Breast epithelium (tissue), 3 donors: ENCODE measurements around the gene PDCD4.

Experiments used
- CTCF ChIP-seq, 3 donors: fragments of 450-650 bp; IDR thresholded peaks; one replicate each; pipeline ENCODE4 v1.5.1; 2016 to 2017; ENCODE audit warnings: antibody characterized with exemption in 3 of 3, mild to moderate bottlenecking in 3 of 3, moderate library complexity in 3 of 3
- POLR2A ChIP-seq: fragments of 450-650 bp; IDR thresholded peaks from one replicate; pipeline ENCODE4 v1.6.1; 2016; ENCODE audit warnings: antibody characterized with exemption, mild to moderate bottlenecking, moderate library complexity
- POLR2AphosphoS5 ChIP-seq, 3 donors: sonication (generic); formaldehyde crosslinking; IDR thresholded peaks; one replicate each; pipeline ENCODE4 v1.6.1; 2017; ENCODE audit warnings: antibody characterized with exemption in 3 of 3

DNA sequence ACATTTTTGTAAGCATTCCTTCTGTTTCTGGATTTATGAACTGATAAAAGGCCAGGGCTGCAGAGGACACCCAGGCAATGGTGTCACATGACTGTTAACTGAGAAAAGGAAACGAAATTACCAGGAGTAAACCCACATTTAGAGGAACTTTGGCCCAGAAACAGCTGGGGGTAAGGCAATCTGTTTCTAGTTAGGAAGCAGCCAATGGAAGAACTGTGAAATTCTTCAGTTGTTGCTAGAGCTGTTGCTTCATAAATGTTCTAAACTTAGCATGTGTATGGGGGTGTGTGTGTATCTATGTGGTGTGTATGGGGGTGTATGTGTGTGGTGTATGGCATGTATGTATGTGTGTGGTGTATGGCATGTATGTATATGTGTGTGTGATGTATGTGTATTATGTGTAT is 11.8 kb upstream of the PDCD4 start:
- TF ChIP-seq CTCF (IDR thresholded peaks at IDR 0.05) (no peak), POLR2AphosphoS5 (IDR thresholded peaks at IDR 0.05) (peak in 1 of 3 donors; percentile 24), POLR2A (no peak)
